HEK293 (cell line): ENCODE measurements around the gene RUFY2.

ENCODE experiments used
- CTCF ChIP-seq: fragments of 450-650 bp; formaldehyde crosslinking; IDR thresholded peaks from 2 replicates; pipeline ENCODE4 v1.5.1; 2016; ENCODE audit warnings: missing biosample characterization, missing genetic modification characterization
- KLF1 ChIP-seq: fragments of 450-650 bp; formaldehyde crosslinking; IDR thresholded peaks from 2 replicates; pipeline ENCODE4 v1.5.1; 2016; ENCODE audit warnings: missing biosample characterization, missing genetic modification characterization
- KLF16 ChIP-seq: fragments of 450-650 bp; formaldehyde crosslinking; IDR thresholded peaks from 2 replicates; pipeline ENCODE4 v1.5.1; 2017; ENCODE audit warnings: missing biosample characterization, missing genetic modification characterization
- ZBTB17 ChIP-seq: fragments of 450-650 bp; formaldehyde crosslinking; IDR thresholded peaks from 2 replicates; pipeline ENCODE4 v1.5.1; 2016; ENCODE audit warnings: missing biosample characterization, missing genetic modification characterization
- ZNF280D ChIP-seq: fragments of 450-650 bp; formaldehyde crosslinking; IDR thresholded peaks from 2 replicates; pipeline ENCODE4 v1.5.1; 2016; ENCODE audit warnings: missing biosample characterization, missing genetic modification characterization
- ZNF621 ChIP-seq: fragments of 450-650 bp; formaldehyde crosslinking; IDR thresholded peaks from 2 replicates; pipeline ENCODE4 v1.5.1; 2017; ENCODE audit warnings: missing biosample characterization, missing genetic modification characterization
- ZNF624 ChIP-seq: fragments of 450-650 bp; formaldehyde crosslinking; IDR thresholded peaks from 2 replicates; pipeline ENCODE4 v1.5.1; 2017; ENCODE audit warnings: missing biosample characterization, missing genetic modification characterization
- ZNF776 ChIP-seq: fragments of 450-650 bp; formaldehyde crosslinking; IDR thresholded peaks from 2 replicates; pipeline ENCODE4 v1.5.0; 2017; ENCODE audit warnings: missing biosample characterization, missing genetic modification characterization, borderline replicate concordance
- TF ChIP-seq, protein P1 (sequence below): fragments of 450-650 bp; formaldehyde crosslinking; IDR thresholded peaks from 2 replicates; pipeline ENCODE4 v1.5.0; 2017; ENCODE audit warnings: missing biosample characterization, missing genetic modification characterization, borderline replicate concordance

GRCh38 chr10:68397005-68397404 is 10.1 kb downstream of the RUFY2 start:
- no peak for TF ChIP-seq ZNF776 (tag by site-specific recombination)
- no peak for TF ChIP-seq CTCF (tag by site-specific recombination)
- no peak for TF ChIP-seq ZNF624 (tag by site-specific recombination)
- TF ChIP-seq, protein P1, sequence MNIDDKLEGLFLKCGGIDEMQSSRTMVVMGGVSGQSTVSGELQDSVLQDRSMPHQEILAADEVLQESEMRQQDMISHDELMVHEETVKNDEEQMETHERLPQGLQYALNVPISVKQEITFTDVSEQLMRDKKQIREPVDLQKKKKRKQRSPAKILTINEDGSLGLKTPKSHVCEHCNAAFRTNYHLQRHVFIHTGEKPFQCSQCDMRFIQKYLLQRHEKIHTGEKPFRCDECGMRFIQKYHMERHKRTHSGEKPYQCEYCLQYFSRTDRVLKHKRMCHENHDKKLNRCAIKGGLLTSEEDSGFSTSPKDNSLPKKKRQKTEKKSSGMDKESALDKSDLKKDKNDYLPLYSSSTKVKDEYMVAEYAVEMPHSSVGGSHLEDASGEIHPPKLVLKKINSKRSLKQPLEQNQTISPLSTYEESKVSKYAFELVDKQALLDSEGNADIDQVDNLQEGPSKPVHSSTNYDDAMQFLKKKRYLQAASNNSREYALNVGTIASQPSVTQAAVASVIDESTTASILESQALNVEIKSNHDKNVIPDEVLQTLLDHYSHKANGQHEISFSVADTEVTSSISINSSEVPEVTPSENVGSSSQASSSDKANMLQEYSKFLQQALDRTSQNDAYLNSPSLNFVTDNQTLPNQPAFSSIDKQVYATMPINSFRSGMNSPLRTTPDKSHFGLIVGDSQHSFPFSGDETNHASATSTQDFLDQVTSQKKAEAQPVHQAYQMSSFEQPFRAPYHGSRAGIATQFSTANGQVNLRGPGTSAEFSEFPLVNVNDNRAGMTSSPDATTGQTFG (tag by site-specific recombination), result no peak
- TF ChIP-seq KLF1 (tag by site-specific recombination), result no peak
- TF ChIP-seq ZBTB17 (tag by site-specific recombination), result no peak
- no peak for TF ChIP-seq ZNF280D (tag by site-specific recombination)
- TF ChIP-seq ZNF621 (tag by site-specific recombination), result no peak
- TF ChIP-seq KLF16, result no peak
